Measurements from ENCODE around the gene TNNT1.

Gene TNNT1

DNA sequence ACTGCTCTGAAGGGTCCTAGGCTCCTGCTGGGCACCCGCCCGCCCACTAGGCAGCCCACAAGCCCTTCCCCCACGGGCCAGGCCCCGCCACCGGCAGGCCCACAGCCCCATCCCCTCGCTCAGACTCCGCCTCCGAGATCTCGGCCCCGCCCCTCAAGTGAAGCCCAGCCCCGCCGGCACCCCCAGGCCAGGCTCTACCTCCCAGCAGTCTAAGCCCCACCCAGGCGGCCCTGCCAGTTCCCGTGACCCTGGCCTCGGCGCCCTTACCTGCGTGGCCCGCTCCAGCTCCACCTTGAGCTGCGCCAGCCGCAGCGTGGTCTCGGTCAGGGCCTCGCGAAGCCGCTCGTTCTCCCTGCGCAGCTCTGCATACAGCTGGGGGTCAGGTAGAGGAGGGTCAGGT is 57.1 kb downstream of the TNNT1 start:
- no peak for FAIRE-seq
- no peak for DNase-seq (ENCODE audit: low spot score)

DNA sequence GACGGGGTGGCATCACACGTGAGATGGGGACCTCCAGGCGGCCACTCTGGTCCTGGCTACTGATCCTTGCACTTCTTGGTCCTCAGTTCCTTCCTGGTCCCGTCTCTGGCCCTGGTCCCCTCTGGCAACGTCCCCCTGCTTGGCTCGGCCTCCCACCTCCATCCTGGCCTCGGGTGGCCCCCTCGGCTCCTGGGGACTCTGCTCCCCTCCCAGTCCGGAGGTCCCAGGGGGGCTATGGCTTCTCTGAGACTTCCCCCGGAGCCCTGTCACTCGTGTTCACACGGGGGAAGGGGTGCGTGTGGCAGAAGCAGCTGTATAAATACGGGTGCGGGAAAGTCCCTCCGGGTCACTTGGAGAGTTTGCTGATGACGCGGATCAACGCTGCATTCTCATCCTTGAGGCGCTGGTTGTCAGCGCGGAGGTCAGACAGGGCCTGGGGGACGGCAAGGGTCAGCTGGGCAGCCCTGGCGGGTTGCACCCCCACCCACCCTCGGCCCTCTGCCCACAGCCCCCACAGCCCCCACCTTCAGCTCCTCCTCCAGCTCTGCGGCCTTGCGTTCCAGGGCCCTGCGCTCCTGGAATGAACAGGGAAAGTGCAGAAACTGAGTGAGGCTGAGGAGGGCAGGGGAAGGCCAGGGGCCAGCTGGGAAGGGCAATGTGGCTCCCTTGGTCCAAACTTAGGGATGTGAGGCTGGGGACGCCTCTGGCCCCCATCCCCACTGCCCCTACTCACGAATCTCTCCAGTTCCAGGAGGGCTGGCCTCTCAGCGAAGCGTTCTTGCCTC is 57.7 kb downstream of the TNNT1 start:
- no peak for FAIRE-seq
- DNase-seq (ENCODE audit: low spot score): no peak

- no peak for DNase-seq (ENCODE audit: low spot score)
- FAIRE-seq: no peak
Measured at GRCh38 chr19:55090564-55090963, 58.4 kb downstream of the TNNT1 start.

- FAIRE-seq: no peak
- no peak for DNase-seq (ENCODE audit: low spot score)
Measured at GRCh38 chr19:55089342-55089944, 59.6 kb downstream of the TNNT1 start.

DNA sequence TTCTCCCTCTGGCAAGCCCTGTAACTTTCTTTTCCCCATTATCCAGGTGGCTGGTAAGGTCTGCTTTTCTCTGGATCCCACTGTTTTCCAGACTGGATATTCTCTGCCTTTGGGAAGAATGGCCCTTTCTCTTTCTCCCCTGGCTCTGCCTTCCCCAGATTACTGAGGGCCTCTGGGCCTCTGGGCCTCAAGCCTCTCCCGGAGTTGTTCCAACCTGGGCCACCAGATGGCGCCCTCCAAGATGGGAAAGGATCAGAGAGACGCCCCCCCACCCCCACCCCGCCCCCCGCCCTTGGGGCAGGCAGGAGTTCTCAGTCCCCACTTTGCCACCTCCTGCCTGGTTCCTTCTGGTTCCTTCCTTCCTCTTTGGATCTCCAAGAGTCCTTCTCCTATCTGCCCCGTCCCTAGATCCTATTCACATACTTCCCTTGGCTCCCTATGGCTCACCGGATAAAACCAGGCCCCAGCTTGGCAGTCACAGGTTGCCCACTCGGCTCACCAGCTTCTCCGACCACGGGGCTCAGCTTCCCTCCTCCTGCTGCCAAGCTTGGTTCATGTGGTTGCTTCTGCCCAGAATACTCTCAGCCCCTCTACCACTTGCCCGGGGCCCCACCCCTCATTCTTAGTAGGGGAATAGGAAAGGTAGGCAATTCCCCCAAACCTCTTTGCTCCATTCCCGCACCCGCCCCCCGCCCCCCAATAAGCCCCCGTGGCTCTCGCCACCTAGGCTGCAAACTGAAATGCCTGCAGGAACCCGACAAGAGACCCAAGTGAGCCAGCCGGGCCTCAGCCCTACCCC is 60.3 kb downstream of the TNNT1 start:
- FAIRE-seq: no peak
- peak; percentile 79 for DNase-seq (ENCODE audit: low spot score)

DNA sequence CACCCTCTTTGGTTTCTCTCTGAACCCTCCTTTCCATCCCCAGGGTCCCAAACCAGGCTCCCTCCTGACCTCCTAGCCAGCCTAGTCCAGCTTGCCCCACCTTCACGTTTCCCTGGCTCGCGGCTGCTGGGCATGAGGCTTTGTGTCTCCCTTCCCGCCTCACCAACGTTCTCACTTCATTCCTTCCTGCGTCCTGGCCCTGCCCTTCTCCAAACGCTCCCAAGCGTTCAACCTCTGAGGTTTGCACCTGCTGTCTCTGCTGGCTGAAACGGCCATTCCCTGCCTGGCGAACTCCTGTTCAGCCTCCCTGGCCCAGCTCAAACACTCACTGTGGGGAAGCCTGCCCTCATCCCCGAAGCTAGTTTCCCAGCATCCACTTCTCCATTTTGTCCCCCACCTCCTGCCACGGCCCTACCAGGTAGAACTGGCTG is 61.0 kb downstream of the TNNT1 start:
- FAIRE-seq: no peak
- DNase-seq (ENCODE audit: low spot score): no peak

- FAIRE-seq (no peak), DNase-seq (ENCODE audit: low spot score) (no peak)
Measured at GRCh38 chr19:55087542-55087901, 61.5 kb downstream of the TNNT1 start.

- FAIRE-seq (no peak), DNase-seq (ENCODE audit: low spot score) (no peak)
Measured at GRCh38 chr19:55086730-55087541, 62.1 kb downstream of the TNNT1 start.

GRCh38 chr19:55085923-55086715 is 62.9 kb downstream of the TNNT1 start:
- FAIRE-seq (no peak), DNase-seq (ENCODE audit: low spot score) (no peak)

GRCh38 chr19:55084416-55084815 is 64.6 kb downstream of the TNNT1 start:
- FAIRE-seq (no peak), DNase-seq (ENCODE audit: low spot score) (no peak)

DNA sequence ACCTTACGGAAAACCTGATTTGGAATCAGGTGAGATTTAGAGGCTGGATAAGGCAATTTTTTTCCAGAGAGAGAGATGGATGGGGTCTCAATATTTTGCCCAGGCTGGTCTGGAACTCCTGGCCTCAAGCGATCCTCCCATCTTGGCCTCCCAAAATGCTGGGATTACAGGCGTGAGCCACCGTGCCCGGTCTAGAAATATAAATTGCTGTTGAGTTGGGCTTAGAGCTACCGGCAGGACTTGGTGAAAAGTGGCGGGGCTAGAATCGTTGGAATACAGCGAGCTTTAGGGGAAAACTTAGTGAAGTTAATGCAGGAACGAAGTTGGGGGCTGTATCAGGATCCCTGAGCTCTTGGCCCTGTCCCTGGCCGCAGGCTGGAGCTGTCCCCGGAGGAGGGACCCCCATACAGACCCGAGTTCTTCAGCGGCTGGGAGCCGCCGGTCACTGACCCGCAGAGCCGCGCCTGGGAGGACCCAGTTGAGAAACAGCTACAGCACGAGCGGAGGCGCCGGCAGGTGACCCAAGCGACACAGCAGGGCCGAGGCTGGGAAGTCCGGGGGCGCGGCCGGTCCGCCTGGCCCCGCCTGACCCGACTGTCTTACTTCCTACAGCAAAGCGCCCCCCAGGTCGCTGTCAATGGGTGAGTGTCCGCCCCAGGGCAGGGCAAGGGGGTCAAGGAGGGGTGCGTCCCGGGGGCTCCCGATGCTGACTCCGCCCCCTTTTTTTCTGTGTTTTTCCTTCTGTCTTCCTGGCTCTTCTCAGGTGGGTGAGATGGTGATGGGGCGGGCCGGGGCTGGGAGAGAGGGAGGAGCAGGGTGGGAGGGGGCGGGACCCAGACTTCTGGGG is 65.8 kb downstream of the TNNT1 start:
- no peak for FAIRE-seq
- no peak for DNase-seq (ENCODE audit: low spot score)

Measured in urothelium cell line (cell line).